Body of pancreas (tissue), 4 donors: ENCODE data around the gene ATP1A3. TPM values are rescaled to one million over a fixed set of nuclear protein-coding genes. Genes with fewer than 3 reads are reported as not detected.

Experiments
- ATAC-seq: fragments of 150-250 bp; one replicate; pipeline ENCODE4 v1.9.1; 2016
- DNase-seq, 4 donors: peaks; one replicate each; pipeline ENCODE4 v3.0.0-alpha.2; 2019
- H3K27ac ChIP-seq, 4 donors: fragments of 200-600 bp; sonication (generic); 1 replicate in 3 of 4; 2 replicates in 1 of 4; pipeline versions ENCODE4 v1.5.1 to v1.6.1; 2016 to 2019; ENCODE audit warnings: mild to moderate bottlenecking in 1 of 4, mixed read lengths in 1 of 4, moderate library complexity in 1 of 4
- H3K27me3 ChIP-seq, 2 donors: fragments of 200-600 bp; sonication (generic); one replicate each; pipeline ENCODE4 v1.6.0; 2016; ENCODE audit warnings: mild to moderate bottlenecking in 1 of 2
- H3K36me3 ChIP-seq, 2 donors: fragments of 200-600 bp; sonication (generic); replicated peaks in 1 of 2; 2 replicates each; pipeline ENCODE4 v1.5.1; 2016; ENCODE audit warnings: low read depth in 2 of 2; ENCODE audit not compliant: insufficient read depth in 1 of 2
- H3K4me1 ChIP-seq: fragments of 200-600 bp; sonication (generic); one replicate; pipeline ENCODE4 v1.6.0; 2016
- H3K4me3 ChIP-seq, 2 donors: fragments of 200-600 bp; sonication (generic); 1 replicate in 1 of 2; 2 replicates in 1 of 2; pipeline ENCODE4 v1.5.1; 2016 to 2019
- H3K9me3 ChIP-seq, 3 donors: fragments of 200-600 bp; sonication (generic); 1 replicate in 2 of 3; 2 replicates in 1 of 3; pipeline ENCODE4 v1.5.1; 2016
- POLR2A ChIP-seq, 3 donors: fragments of 450-650 bp; IDR thresholded peaks; one replicate each; pipeline ENCODE4 v1.6.1; 2016; ENCODE audit warnings: antibody characterized with exemption in 3 of 3, mild to moderate bottlenecking in 2 of 3
- WGBS, 2 donors: methylation state at CpG; one replicate each; pipeline ENCODE4 v1.1.5; 2017; 5-methylcytosine and 5-hydroxymethylcytosine counted together
- intact Hi-C: fragments of 100-400 bp; cut with DNase I; formaldehyde crosslinking; loops from one replicate; pipeline ENCODE4 v1.15.1; 2023
- total RNA-seq, 2 donors: library from RNA; depleted of rRNA; stranded (reverse); fragments of >200 nt; gene quantifications; one replicate each; pipeline ENCODE4 v1.1.0, GENCODE V29; 2016
- TF ChIP-seq, protein P1 (sequence below), 7 experiments: fragments of 450-650 bp in 4 of 7; fragments of 200-600 bp in 3 of 7; sonication (generic) in 3 of 7; IDR thresholded peaks; one replicate each; pipeline ENCODE4 v1.5.1; 2016 to 2019; ENCODE audit warnings: antibody characterized with exemption in 7 of 7

The ATP1A3 gene
- total RNA-seq, 2 donors from 2014 or later = 0.26 TPM; not detected in 1

DNA sequence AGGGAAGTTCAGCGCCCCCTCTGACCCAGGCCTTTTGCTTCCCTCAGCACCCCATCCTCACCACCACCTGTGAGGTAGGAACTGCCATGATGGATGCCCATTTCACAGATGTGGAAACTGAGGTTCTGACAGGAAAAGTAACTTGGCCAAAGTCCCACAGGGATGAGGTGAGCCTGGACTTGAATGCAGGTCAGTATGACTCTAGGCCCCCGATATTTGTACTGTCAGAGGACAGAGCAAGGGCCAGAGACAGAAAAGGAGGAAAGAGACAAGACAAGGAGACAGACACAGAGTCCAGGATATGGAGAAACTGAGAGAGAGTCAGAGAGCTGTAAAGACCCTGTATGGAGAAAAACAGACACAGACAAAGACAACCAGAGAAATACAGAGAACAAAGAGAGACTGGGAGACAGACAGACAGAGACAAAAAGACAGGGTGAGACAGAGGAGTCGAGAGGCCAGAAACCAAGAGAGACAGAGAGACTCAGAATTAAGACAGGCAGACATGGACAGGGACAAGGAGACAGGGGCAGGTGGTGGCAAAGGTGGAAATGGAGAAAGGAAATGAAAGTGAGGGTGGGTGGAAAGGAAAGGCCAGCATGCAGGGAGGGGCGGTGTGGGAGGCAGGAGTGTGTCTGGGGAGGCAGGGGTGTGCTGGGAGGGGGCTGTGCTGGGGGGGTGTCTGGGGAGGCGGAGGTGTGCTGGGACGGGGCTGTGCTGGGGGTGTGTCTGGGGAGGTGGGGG lies 70.8 kb downstream of the ATP1A3 start:
- DNase-seq (no peak), ATAC-seq (no peak)
- Histone ChIP-seq H3K36me3 (no peaks in the 10 kb centered on the region), H3K27me3 (peaks cover 0 to 11% of the 10 kb centered on the region in 2 donors), H3K4me1 (peaks cover 8% of the 10 kb centered on the region), H3K4me3 (no peak overlapping the region), H3K9me3 (no peaks in the 10 kb centered on the region), H3K27ac (no peak overlapping the region)
- intact Hi-C loops = no loop called here
- 37 to 42% methylated on average over 3 to 4 of the region's 6 CpGs for WGBS, 2 donors
- no peak for TF ChIP-seq POLR2A (IDR thresholded peaks at IDR 0.05)
- TF ChIP-seq, protein P1, sequence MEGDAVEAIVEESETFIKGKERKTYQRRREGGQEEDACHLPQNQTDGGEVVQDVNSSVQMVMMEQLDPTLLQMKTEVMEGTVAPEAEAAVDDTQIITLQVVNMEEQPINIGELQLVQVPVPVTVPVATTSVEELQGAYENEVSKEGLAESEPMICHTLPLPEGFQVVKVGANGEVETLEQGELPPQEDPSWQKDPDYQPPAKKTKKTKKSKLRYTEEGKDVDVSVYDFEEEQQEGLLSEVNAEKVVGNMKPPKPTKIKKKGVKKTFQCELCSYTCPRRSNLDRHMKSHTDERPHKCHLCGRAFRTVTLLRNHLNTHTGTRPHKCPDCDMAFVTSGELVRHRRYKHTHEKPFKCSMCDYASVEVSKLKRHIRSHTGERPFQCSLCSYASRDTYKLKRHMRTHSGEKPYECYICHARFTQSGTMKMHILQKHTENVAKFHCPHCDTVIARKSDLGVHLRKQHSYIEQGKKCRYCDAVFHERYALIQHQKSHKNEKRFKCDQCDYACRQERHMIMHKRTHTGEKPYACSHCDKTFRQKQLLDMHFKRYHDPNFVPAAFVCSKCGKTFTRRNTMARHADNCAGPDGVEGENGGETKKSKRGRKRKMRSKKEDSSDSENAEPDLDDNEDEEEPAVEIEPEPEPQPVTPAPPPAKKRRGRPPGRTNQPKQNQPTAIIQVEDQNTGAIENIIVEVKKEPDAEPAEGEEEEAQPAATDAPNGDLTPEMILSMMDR (IDR thresholded peaks at IDR 0.05) = no peak

DNA sequence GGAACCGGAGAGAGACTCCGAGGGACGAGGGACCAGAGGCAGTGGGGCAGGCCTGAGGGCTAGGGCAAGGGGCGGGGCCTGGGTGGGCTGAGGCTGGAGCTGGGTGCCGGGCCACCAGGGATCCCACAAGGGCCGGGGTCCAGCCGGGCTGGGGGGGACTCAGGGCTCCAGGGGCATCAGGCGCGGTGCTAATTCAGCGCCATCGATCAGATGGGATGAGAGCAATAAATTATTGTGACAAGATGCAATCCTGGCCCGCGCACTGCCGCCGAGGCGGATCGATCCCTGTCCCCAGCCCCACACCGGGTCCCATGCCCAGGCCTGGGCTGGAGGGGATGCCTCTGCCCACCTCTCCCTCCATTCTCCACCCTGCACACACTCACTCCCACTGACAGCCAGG lies 71.4 kb downstream of the ATP1A3 start:
- H3K36me3 ChIP-seq = no peaks in the 10 kb centered on the region
- H3K4me1 ChIP-seq = peaks cover 2% of the 10 kb centered on the region
- TF ChIP-seq, protein P1 (IDR thresholded peaks at IDR 0.05) = no peak
- TF ChIP-seq POLR2A (IDR thresholded peaks at IDR 0.05) = no peak
- H3K9me3 ChIP-seq = no peaks in the 10 kb centered on the region
- ATAC-seq (no peak), DNase-seq (no peak)
- WGBS, 2 donors = 31 to 32% methylated on average over 17 to 18 of the region's 18 CpGs
- intact Hi-C loops = no loop called here
- H3K27me3 ChIP-seq = peaks cover 0 to 11% of the 10 kb centered on the region in 2 donors
- H3K27ac ChIP-seq = no peak overlapping the region
- no peak overlapping the region for H3K4me3 ChIP-seq

DNA sequence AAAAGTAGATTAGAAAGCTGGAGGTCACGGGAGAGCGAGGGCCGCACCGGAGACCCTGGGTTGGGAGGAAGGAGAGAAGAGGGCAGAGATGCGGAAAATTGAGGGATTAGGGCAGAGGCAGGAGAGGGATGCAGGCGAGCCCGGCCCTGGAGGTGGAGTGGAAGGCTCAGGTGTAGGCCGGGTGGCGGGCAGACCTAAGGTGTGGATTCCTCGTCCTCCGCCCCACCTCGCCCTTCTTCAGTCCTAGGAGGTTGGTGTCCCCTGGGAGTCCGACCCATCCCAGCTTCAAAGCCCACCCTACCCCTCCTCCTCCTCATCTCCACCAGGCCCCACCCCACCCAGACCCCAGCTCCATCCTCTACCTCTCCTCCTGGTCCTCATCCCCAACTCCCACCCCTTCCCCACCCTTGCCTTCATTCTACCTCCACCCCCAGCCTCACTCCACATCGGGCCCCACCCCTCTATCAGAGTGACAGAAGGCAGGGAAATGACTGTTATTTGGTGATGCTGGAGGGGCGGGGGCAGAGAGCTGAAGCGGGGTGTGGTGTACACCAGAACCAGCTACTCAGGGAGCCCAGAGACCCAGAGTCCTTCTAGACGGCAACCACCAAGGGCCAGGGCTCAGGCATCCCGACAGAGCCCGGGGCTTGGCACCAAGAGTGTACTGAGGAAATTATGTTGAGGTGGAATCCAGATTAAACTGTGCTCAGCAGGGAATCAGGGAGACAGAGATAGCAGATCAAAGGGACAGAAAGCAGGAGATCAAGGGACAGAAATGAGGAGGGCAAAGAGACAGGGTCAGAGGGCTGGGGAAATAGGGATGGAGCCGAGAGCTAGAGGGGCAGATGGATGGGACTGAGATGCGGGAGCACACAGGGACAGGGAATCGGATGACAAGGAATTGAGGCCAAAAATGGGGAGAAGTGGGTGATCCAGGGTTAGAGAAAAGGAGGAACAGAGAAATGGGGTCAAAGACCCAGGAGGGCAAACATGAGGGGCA lies 72.2 kb downstream of the ATP1A3 start:
- Histone ChIP-seq H3K27me3 (peaks cover 0 to 11% of the 10 kb centered on the region in 2 donors), H3K4me3 (no peak overlapping the region), H3K9me3 (no peaks in the 10 kb centered on the region), H3K4me1 (no peaks in the 10 kb centered on the region), H3K36me3 (no peaks in the 10 kb centered on the region), H3K27ac (no peak overlapping the region)
- DNase-seq (no peak), ATAC-seq (no peak)
- 40% methylated on average over 22 of the region's 22 CpGs for WGBS, 2 donors
- TF ChIP-seq, protein P1 (IDR thresholded peaks at IDR 0.05) = no peak
- intact Hi-C loops = no loop called here

DNA sequence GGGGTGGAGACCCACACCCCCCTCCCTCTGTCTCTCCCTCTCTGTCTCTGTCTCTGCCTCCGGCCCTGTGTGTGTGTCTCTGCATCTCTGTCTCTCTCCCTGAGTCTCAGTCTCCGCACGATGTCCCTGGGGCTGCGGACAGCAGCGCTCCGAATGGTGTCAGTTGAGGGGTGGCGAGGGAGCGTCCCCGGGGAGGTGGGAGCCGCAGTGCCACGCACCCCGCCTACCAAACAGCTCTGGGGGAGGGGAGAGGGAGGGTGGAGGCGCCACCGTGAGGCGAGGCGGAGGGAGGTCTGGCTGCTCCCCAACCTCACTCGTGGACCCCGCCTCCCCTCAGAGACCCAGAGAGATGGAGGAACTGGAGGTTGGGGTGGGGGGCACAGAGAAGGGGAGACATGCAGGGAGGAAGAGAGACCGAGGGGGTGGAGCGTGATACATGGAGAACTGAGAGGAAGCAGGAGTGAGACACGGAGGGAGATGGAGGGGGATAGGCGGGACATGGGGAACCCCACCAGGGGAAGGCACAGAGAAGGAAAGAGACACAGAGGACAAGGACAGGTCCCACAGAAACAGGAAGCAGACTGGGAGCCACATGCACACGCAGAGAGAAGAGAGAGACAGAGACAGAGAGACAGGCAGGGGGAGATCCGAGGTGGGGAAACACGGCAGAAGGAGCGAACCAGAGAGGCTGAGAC lies 73.0 kb downstream of the ATP1A3 start:
- ATAC-seq (no peak), DNase-seq (no peak)
- intact Hi-C loops = no loop called here
- Histone ChIP-seq H3K27me3 (peaks cover 0 to 11% of the 10 kb centered on the region in 2 donors), H3K4me3 (no peak overlapping the region), H3K9me3 (no peaks in the 10 kb centered on the region), H3K4me1 (no peaks in the 10 kb centered on the region), H3K27ac (no peak overlapping the region), H3K36me3 (no peaks in the 10 kb centered on the region)
- TF ChIP-seq, protein P1 (IDR thresholded peaks at IDR 0.05) = no peak
- TF ChIP-seq POLR2A (IDR thresholded peaks at IDR 0.05) = no peak
- 22% methylated on average over 23 to 26 of the region's 26 CpGs for WGBS, 2 donors
